Right lobe of liver (tissue), 6 donors: Measurements from ENCODE around the gene XPO1. TPM values are rescaled to one million over a fixed set of nuclear protein-coding genes. Genes with fewer than 3 reads are reported as not detected.
"Not testable (repeated sequence)": the region's sequence is repeated elsewhere in the genome, so short reads cannot be mapped to it uniquely, and the experiment has no call there.

ENCODE experiments used
- ATAC-seq, 4 donors: fragments of 200-7000 bp; cut with Tn5 transposase; one replicate each; pipeline ENCODE4 v1.9.1; 2020; ENCODE audit warnings: mild to moderate bottlenecking in 4 of 4, moderate library complexity in 4 of 4
- DNase-seq, 3 donors: peaks; one replicate each; pipeline ENCODE4 v3.0.0-alpha.2; 2020
- H3K27ac ChIP-seq, 3 donors: fragments of 200-600 bp; one replicate each; pipeline ENCODE4 v1.8.0; 2022
- H3K27me3 ChIP-seq, 2 donors: fragments of 200-600 bp; one replicate each; pipeline ENCODE4 v1.8.0; 2022
- H3K36me3 ChIP-seq, 4 donors: fragments of 200-600 bp; sonication (generic) in 1 of 4; one replicate each; pipeline versions ENCODE4 v1.5.1 to v1.8.0; 2017 to 2022; ENCODE audit warnings: control low read depth in 1 of 4
- H3K4me1 ChIP-seq, 4 donors: fragments of 200-600 bp; sonication (generic) in 1 of 4; one replicate each; pipeline versions ENCODE4 v1.5.1 to v1.8.0; 2017 to 2022; ENCODE audit warnings: control low read depth in 1 of 4
- H3K4me3 ChIP-seq, 3 donors: fragments of 200-600 bp; one replicate each; pipeline ENCODE4 v1.8.0; 2022
- H3K9me3 ChIP-seq, 4 donors: fragments of 200-600 bp; sonication (generic) in 1 of 4; one replicate each; pipeline versions ENCODE4 v1.5.1 to v1.8.0; 2017 to 2022; ENCODE audit warnings: control low read depth in 1 of 4
- POLR2A ChIP-seq: fragments of 450-650 bp; IDR thresholded peaks from one replicate; pipeline ENCODE4 v1.6.1; 2017; ENCODE audit warnings: antibody characterized with exemption, mild to moderate bottlenecking
- WGBS: methylation state at CpG from one replicate; pipeline ENCODE4 v1.1.6; 2018; ENCODE audit warnings: low coverage, low lambda C conversion rate; ENCODE audit not compliant: insufficient coverage; ENCODE audit errors: missing lambda C conversion rate; 5-methylcytosine and 5-hydroxymethylcytosine counted together
- intact Hi-C, 2 donors: fragments of 100-400 bp; cut with DNase I; formaldehyde crosslinking; loops; one replicate each; pipeline versions ENCODE4 v1.11.2 to v1.14.1; 2022
- total RNA-seq, 6 experiments: library from RNA; depleted of rRNA in 2 of 6; stranded (reverse); fragments of >200 nt in 2 of 6; fragmentation: NEBNext Ultra II Directional in 3 of 6; extraction: Animal tissue kit (Norgen Biotek cat#: 25700) in 3 of 6; gene quantifications; one replicate each; pipeline versions ENCODE4 v1.1.0 to v1.2.4, GENCODE V29; 2016 to 2023
- TF ChIP-seq, protein P1 (sequence below), 4 donors: fragments of 200-600 bp in 3 of 4; fragments of 450-650 bp in 1 of 4; IDR thresholded peaks; one replicate each; pipeline versions ENCODE4 v1.5.1 to v1.8.0; 2016 to 2022; ENCODE audit warnings: antibody characterized with exemption in 4 of 4, mild to moderate bottlenecking in 2 of 4
- donor health status: DM: no; HTN: yes; CAD: no.
- donor health status: DM: no; HTN: no; CAD: no.
- donor health status: DM: no; HTN: no; CAD: no.
- donor health status: DM: no; HTN: yes; CAD: no.
- donor health status: DM: no; HTN: yes; CAD: no.

The XPO1 gene
- total RNA-seq, 6 experiments from 2014 or later: 38.6 to 63.2 (median 51.2) TPM

- H3K9me3 ChIP-seq: no peaks in the 10 kb centered on the region
- peaks cover 0 to 12% (median 0%) of the 10 kb centered on the region in 4 donors for H3K4me1 ChIP-seq
- peaks cover 5 to 74% (median 36%) of the 10 kb centered on the region in 4 donors for H3K36me3 ChIP-seq
- DNase-seq (no peak), ATAC-seq (no peak)
- 88% methylated on average over 2 of the region's 2 CpGs for WGBS
- no peak for TF ChIP-seq POLR2A
- TF ChIP-seq, protein P1, sequence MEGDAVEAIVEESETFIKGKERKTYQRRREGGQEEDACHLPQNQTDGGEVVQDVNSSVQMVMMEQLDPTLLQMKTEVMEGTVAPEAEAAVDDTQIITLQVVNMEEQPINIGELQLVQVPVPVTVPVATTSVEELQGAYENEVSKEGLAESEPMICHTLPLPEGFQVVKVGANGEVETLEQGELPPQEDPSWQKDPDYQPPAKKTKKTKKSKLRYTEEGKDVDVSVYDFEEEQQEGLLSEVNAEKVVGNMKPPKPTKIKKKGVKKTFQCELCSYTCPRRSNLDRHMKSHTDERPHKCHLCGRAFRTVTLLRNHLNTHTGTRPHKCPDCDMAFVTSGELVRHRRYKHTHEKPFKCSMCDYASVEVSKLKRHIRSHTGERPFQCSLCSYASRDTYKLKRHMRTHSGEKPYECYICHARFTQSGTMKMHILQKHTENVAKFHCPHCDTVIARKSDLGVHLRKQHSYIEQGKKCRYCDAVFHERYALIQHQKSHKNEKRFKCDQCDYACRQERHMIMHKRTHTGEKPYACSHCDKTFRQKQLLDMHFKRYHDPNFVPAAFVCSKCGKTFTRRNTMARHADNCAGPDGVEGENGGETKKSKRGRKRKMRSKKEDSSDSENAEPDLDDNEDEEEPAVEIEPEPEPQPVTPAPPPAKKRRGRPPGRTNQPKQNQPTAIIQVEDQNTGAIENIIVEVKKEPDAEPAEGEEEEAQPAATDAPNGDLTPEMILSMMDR (IDR thresholded peaks at IDR 0.05): no peak
- H3K4me3 ChIP-seq: no peak overlapping the region
- no peaks in the 10 kb centered on the region for H3K27me3 ChIP-seq
- intact Hi-C loops: no loop called here
- H3K27ac ChIP-seq: no peak overlapping the region
Measured at GRCh38 chr2:61492476-61492875, 45.7 kb downstream of the XPO1 start.

DNA sequence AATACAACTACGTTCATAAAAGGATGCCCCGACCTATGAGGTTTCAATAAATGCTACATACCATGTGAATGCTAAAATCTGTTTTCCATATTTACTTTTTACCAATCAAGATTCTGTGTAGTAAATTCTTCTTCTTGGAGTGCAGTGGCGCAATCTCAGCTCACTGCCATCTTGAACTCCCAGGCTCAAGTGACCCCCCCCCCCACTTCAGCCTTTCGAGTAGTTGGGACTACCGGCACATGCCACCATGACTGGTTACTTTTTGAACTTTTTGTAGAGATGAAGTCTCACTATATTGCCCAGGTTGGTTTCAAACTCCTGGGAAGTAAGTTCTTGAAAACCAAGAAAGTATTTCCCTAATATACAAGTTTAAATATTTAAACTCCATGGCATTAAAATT lies 52.9 kb downstream of the XPO1 start:
- no peak overlapping the region for H3K4me3 ChIP-seq
- no peaks in the 10 kb centered on the region for H3K27me3 ChIP-seq
- TF ChIP-seq, protein P1 (IDR thresholded peaks at IDR 0.05): no peak
- H3K9me3 ChIP-seq: no peaks in the 10 kb centered on the region
- DNase-seq (no peak), ATAC-seq (no peak)
- intact Hi-C loops: no loop called here
- H3K36me3 ChIP-seq: peaks cover 0 to 79% (median 32%) of the 10 kb centered on the region in 4 donors
- no peak overlapping the region for H3K27ac ChIP-seq
- 94% methylated on average over 5 of the region's 5 CpGs for WGBS
- H3K4me1 ChIP-seq: no peaks in the 10 kb centered on the region

DNA sequence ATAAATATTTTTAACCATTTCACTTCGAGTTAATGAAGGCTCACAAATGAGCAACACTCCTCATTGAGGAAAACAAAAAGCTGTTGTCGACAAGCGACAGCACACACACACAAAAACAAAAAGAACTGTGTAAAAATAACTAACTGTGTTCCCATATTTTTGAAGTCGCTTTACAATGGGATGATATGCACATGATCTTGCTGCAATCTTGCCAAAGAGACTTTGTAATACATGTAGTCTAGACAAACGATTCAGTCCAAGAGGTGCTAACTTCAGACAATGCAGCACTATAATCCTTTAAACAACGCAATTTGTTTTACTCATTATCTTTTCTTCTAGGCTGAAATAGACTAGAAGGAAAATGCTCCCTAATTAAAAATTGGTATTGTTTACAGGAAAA lies 60.1 kb downstream of the XPO1 start:
- no peaks in the 10 kb centered on the region for H3K9me3 ChIP-seq
- TF ChIP-seq POLR2A: no peak
- TF ChIP-seq, protein P1 (IDR thresholded peaks at IDR 0.05): no peak
- H3K4me1 ChIP-seq: peaks cover 0 to 4% (median 0%) of the 10 kb centered on the region in 4 donors
- H3K36me3 ChIP-seq: peaks cover 0 to 43% (median 20%) of the 10 kb centered on the region in 4 donors
- ATAC-seq (no peak), DNase-seq (no peak)
- no peak overlapping the region for H3K4me3 ChIP-seq
- intact Hi-C loops: no loop called here
- WGBS: 78% methylated on average over 6 of the region's 6 CpGs
- no peaks in the 10 kb centered on the region for H3K27me3 ChIP-seq
- H3K27ac ChIP-seq: no peak overlapping the region

- ATAC-seq, H3K4me3 ChIP-seq, H3K27me3 ChIP-seq, H3K9me3 ChIP-seq, H3K27ac ChIP-seq, intact Hi-C loops, DNase-seq, H3K4me1 ChIP-seq: not testable (repeated sequence)
- H3K36me3 ChIP-seq: peaks cover 0 to 34% (median 14%) of the 10 kb centered on the region in 4 donors
- WGBS: 100% methylated on average over 6 of the region's 12 CpGs
Measured at GRCh38 chr2:61476929-61477589, 61.1 kb downstream of the XPO1 start.

GRCh38 chr2:61471905-61472805 lies 66.0 kb downstream of the XPO1 start:
- TF ChIP-seq POLR2A: no peak
- ATAC-seq (peak; percentile 4 to 18 (median 14)), DNase-seq (peak in 1 of 3 donors; percentile 51)
- peaks cover 0 to 19% (median 8%) of the 10 kb centered on the region in 4 donors for H3K4me1 ChIP-seq
- peak overlapping the region; percentile 95 to 98 (median 95) for H3K27ac ChIP-seq
- H3K27me3 ChIP-seq: no peaks in the 10 kb centered on the region
- H3K4me3 ChIP-seq: peak overlapping the region; percentile 63 to 98 (median 76)
- H3K36me3 ChIP-seq: no peaks in the 10 kb centered on the region
- intact Hi-C loops: no loop called here
- 39% methylated on average over 19 of the region's 19 CpGs for WGBS
- H3K9me3 ChIP-seq: no peaks in the 10 kb centered on the region
